H9 (cell line): Measurements from ENCODE around the gene SEBOX. TPM values are rescaled to one million over a fixed set of nuclear protein-coding genes. Genes with fewer than 3 reads are reported as not detected.

Source experiments
- DNase-seq: peaks from one replicate; pipeline ENCODE4 v3.0.0-alpha.2; 2017
- H2AFZ ChIP-seq: one replicate; pipeline ENCODE4 v1.6.1; 2013; ENCODE audit warnings: mild to moderate bottlenecking, low read length, control low read depth, moderate library complexity
- H2AK5ac ChIP-seq: 2 replicates; pipeline ENCODE4 v1.6.1; 2013; ENCODE audit warnings: low read length, control low read depth, mixed read lengths; ENCODE audit not compliant: insufficient read length
- H2BK120ac ChIP-seq: one replicate; pipeline ENCODE4 v1.6.1; 2013; ENCODE audit warnings: low read depth, mild to moderate bottlenecking, low read length, control low read depth, inconsistent platforms; ENCODE audit not compliant: poor library complexity, severe bottlenecking
- H2BK12ac ChIP-seq: 2 replicates; pipeline ENCODE4 v1.6.1; 2013; ENCODE audit warnings: low read length, control low read depth, mixed read lengths, low read depth; ENCODE audit not compliant: insufficient read length
- H2BK15ac ChIP-seq: 2 replicates; pipeline ENCODE4 v1.6.1; 2013; ENCODE audit warnings: low read depth, low read length, control low read depth
- H2BK20ac ChIP-seq: one replicate; pipeline ENCODE4 v1.6.1; 2013; ENCODE audit warnings: low read depth, mild to moderate bottlenecking, low read length, control low read depth, inconsistent platforms; ENCODE audit not compliant: poor library complexity, severe bottlenecking
- H2BK5ac ChIP-seq: 2 replicates; pipeline ENCODE4 v1.6.1; 2013; ENCODE audit warnings: low read length, control low read depth, mixed read lengths; ENCODE audit not compliant: insufficient read length
- H3K14ac ChIP-seq: 2 replicates; pipeline ENCODE4 v1.6.1; 2013; ENCODE audit warnings: low read length, control low read depth; ENCODE audit not compliant: insufficient read depth
- H3K18ac ChIP-seq: 2 replicates; pipeline ENCODE4 v1.6.1; 2013; ENCODE audit warnings: low read depth, mild to moderate bottlenecking, mixed read lengths, low read length, control low read depth; ENCODE audit not compliant: insufficient read length
- H3K23ac ChIP-seq: 2 replicates; pipeline ENCODE4 v1.6.1; 2013; ENCODE audit warnings: low read length, control low read depth, mixed read lengths, low read depth; ENCODE audit not compliant: insufficient read length
- H3K23me2 ChIP-seq: 2 replicates; pipeline ENCODE4 v1.6.1; 2013; ENCODE audit warnings: low read depth, mild to moderate bottlenecking, mixed read lengths, low read length, control low read depth; ENCODE audit not compliant: insufficient read length, poor library complexity, severe bottlenecking
- H3K27ac ChIP-seq: 2 replicates; pipeline ENCODE4 v1.5.1; 2013; ENCODE audit warnings: low read length, control low read depth, mixed read lengths, low read depth; ENCODE audit not compliant: insufficient read length
- H3K27me3 ChIP-seq: 2 replicates; pipeline ENCODE4 v1.6.1; 2013; ENCODE audit warnings: low read length, control low read depth, inconsistent platforms; ENCODE audit not compliant: insufficient read depth
- H3K4ac ChIP-seq: 2 replicates; pipeline ENCODE4 v1.6.1; 2013; ENCODE audit warnings: low read depth, mild to moderate bottlenecking, control low read depth, inconsistent platforms, low read length, moderate library complexity
- H3K4me1 ChIP-seq: 2 replicates; pipeline ENCODE4 v1.6.1; 2013; ENCODE audit warnings: low read length, control low read depth, inconsistent platforms; ENCODE audit not compliant: insufficient read depth
- H3K4me2 ChIP-seq: 2 replicates; pipeline ENCODE4 v1.6.1; 2013; ENCODE audit warnings: low read length, control low read depth, mixed read lengths; ENCODE audit not compliant: insufficient read length, insufficient read depth
- H3K56ac ChIP-seq: 2 replicates; pipeline ENCODE4 v1.6.1; 2013; ENCODE audit warnings: low read depth, mild to moderate bottlenecking, mixed read lengths, low read length, control low read depth; ENCODE audit not compliant: insufficient read length
- H3K79me1 ChIP-seq: 2 replicates; pipeline ENCODE4 v1.6.1; 2013; ENCODE audit warnings: low read depth, mild to moderate bottlenecking, moderate library complexity, low read length, control low read depth, inconsistent platforms; ENCODE audit not compliant: insufficient read depth, poor library complexity, severe bottlenecking
- H3K79me2 ChIP-seq: 2 replicates; pipeline ENCODE4 v1.6.1; 2013; ENCODE audit warnings: low read length, control low read depth, inconsistent platforms; ENCODE audit not compliant: insufficient read depth
- H3K9ac ChIP-seq: 2 replicates; pipeline ENCODE4 v1.6.1; 2013; ENCODE audit warnings: low read length, control low read depth, mixed read lengths; ENCODE audit not compliant: insufficient read length; ENCODE audit errors: extremely low read depth
- H3K9me3 ChIP-seq: one replicate; pipeline ENCODE4 v1.6.1; 2013; ENCODE audit warnings: low read depth, low read length, inconsistent platforms; ENCODE audit not compliant: control insufficient read depth
- H3T11ph ChIP-seq: one replicate; pipeline ENCODE4 v1.6.1; 2013; ENCODE audit warnings: mild to moderate bottlenecking, low read length, control low read depth, inconsistent platforms
- H4K20me1 ChIP-seq: one replicate; pipeline ENCODE4 v1.6.1; 2013; ENCODE audit not compliant: control insufficient read depth, insufficient read length, insufficient read depth
- H4K5ac ChIP-seq: 2 replicates; pipeline ENCODE4 v1.6.1; 2013; ENCODE audit warnings: low read depth, mild to moderate bottlenecking, mixed read lengths, low read length, control low read depth; ENCODE audit not compliant: insufficient read length
- H4K8ac ChIP-seq: replicated peaks from 2 replicates; pipeline ENCODE4 v1.6.1; 2013; ENCODE audit warnings: low read length, control low read depth, mixed read lengths, low read depth; ENCODE audit not compliant: insufficient read length
- H4K91ac ChIP-seq: 2 replicates; pipeline ENCODE4 v1.6.1; 2013; ENCODE audit warnings: low read depth, mild to moderate bottlenecking, moderate library complexity, mixed read lengths, low read length, control low read depth; ENCODE audit not compliant: insufficient read length
- H3K27ac Mint-ChIP-seq, 3 experiments: 2 replicates in 2 of 3; 3 replicates in 1 of 3; pipeline ENCODE4 v1.8.0; 2020 to 2021; ENCODE audit warnings: mixed read lengths in 3 of 3, mild to moderate bottlenecking in 1 of 3, moderate library complexity in 1 of 3
- H3K27me3 Mint-ChIP-seq: 2 replicates; pipeline ENCODE4 v1.8.0; 2021; ENCODE audit warnings: low read depth, mild to moderate bottlenecking, moderate library complexity, mixed read lengths
- H3K36me3 Mint-ChIP-seq, 3 experiments: 2 replicates in 2 of 3; 3 replicates in 1 of 3; pipeline ENCODE4 v1.8.0; 2020 to 2021; ENCODE audit warnings: low read depth in 3 of 3, mixed read lengths in 3 of 3; ENCODE audit not compliant: insufficient read depth in 1 of 3
- H3K4me1 Mint-ChIP-seq, 2 experiments: 2 replicates each; pipeline ENCODE4 v1.8.0; 2020; ENCODE audit warnings: mixed read lengths in 2 of 2
- H3K4me3 Mint-ChIP-seq, 2 experiments: 2 replicates in 1 of 2; 3 replicates in 1 of 2; pipeline ENCODE4 v1.8.0; 2020 to 2021; ENCODE audit warnings: mild to moderate bottlenecking in 2 of 2, mixed read lengths in 2 of 2, moderate library complexity in 1 of 2
- H3K9me3 Mint-ChIP-seq, 2 experiments: 2 replicates in 1 of 2; 3 replicates in 1 of 2; pipeline ENCODE4 v1.8.0; 2020; ENCODE audit warnings: mild to moderate bottlenecking in 2 of 2, mixed read lengths in 2 of 2, moderate library complexity in 1 of 2
- CTCF ChIP-seq: fragments of 200-600 bp; sonication (generic); conservative IDR thresholded peaks from 3 replicates; pipeline ENCODE4 v1.8.0; 2021; ENCODE audit warnings: antibody characterized with exemption, mild to moderate bottlenecking
- WGBS: extraction: QIAGEN DNeasy Blood & Tissue Kit; methylation state at CpG from one replicate; pipeline ENCODE4 v1.1.7; 2013; ENCODE audit warnings: missing lambda C conversion rate, low lambda C conversion rate, mixed read lengths; ENCODE audit not compliant: insufficient read length; ENCODE audit errors: extremely low coverage; 5-methylcytosine and 5-hydroxymethylcytosine counted together
- total RNA-seq: library from RNA; stranded (reverse); gene quantifications from 2 replicates; pipeline ENCODE4 v1.2.1, GENCODE V29; 2021

The SEBOX gene
- total RNA-seq, 1 experiment from 2014 or later, result not detected

GRCh38 chr17:28343491-28343932 is 21.5 kb downstream of the SEBOX start:
- no peak overlapping the region for H2AFZ ChIP-seq

More at GRCh38 chr17:28343491-28343932, 21.5 kb downstream of the SEBOX start:
- Histone ChIP-seq H4K8ac (no peak overlapping the region), H2BK5ac (no peak overlapping the region), H3K79me1 (no peaks in the 10 kb centered on the region), H3K18ac (no peak overlapping the region), H2BK12ac (no peak overlapping the region), H3K9ac (no peak overlapping the region), H3K23me2 (no peaks in the 10 kb centered on the region), H3K79me2 (no peaks in the 10 kb centered on the region), H3K4me2 (no peak overlapping the region), H3K4ac (no peak overlapping the region), H3K27ac (no peak overlapping the region), H2AK5ac (no peak overlapping the region), H2BK20ac (no peak overlapping the region), H3K14ac (no peak overlapping the region), H3T11ph (no peak overlapping the region), H4K20me1 (no peaks in the 10 kb centered on the region), H2BK120ac (no peak overlapping the region), H3K4me1 (no peaks in the 10 kb centered on the region), H3K27me3 (no peaks in the 10 kb centered on the region), H3K56ac (no peak overlapping the region), H2BK15ac (no peak overlapping the region), H4K91ac (no peak overlapping the region), H3K23ac (no peak overlapping the region), H3K9me3 (no peaks in the 10 kb centered on the region), H4K5ac (no peak overlapping the region)
- Mint-ChIP-seq H3K27me3 (no peaks in the 10 kb centered on the region), H3K36me3 (peaks cover 18 to 74% (median 64%) of the 10 kb centered on the region in 3 experiments; a peak in 6 of 7 replicates), H3K4me3 (no peak overlapping the region), H3K4me1 (peaks cover 16 to 17% of the 10 kb centered on the region in 2 experiments), H3K9me3 (no peaks in the 10 kb centered on the region), H3K27ac (no peak overlapping the region)
- WGBS, result no CpG with 5 or more reads among the region's 10 CpGs
- DNase-seq, result no peak
- TF ChIP-seq CTCF, result no peak
